IPS-15b (cell line): Measurements from ENCODE around the gene ACYP1.

Experiments used
- H3K27me3 ChIP-seq: one replicate; pipeline ENCODE4 v1.6.1; 2013; ENCODE audit warnings: low read length; ENCODE audit not compliant: control insufficient read depth, insufficient read depth
- H3K36me3 ChIP-seq: one replicate; pipeline ENCODE4 v1.6.1; 2013; ENCODE audit warnings: low read length; ENCODE audit not compliant: control insufficient read depth, insufficient read depth
- H3K4me1 ChIP-seq: one replicate; pipeline ENCODE4 v1.6.1; 2013; ENCODE audit warnings: mild to moderate bottlenecking, low read length; ENCODE audit not compliant: control insufficient read depth, insufficient read depth
- H3K4me3 ChIP-seq: one replicate; pipeline ENCODE4 v1.5.1; 2013; ENCODE audit warnings: low read depth, low read length
- H3K9ac ChIP-seq: one replicate; pipeline ENCODE4 v1.6.1; 2013; ENCODE audit warnings: low read depth, mild to moderate bottlenecking, low read length
- H3K9me3 ChIP-seq: one replicate; pipeline ENCODE4 v1.6.1; 2013; ENCODE audit warnings: mild to moderate bottlenecking, low read length; ENCODE audit not compliant: control insufficient read depth, insufficient read depth

The ACYP1 gene

GRCh38 chr14:75025876-75026275 is 37.9 kb downstream of the ACYP1 start:
- Histone ChIP-seq H3K36me3 (no peaks in the 10 kb centered on the region), H3K27me3 (no peaks in the 10 kb centered on the region), H3K4me1 (no peaks in the 10 kb centered on the region), H3K4me3 (no peak overlapping the region), H3K9ac (no peak overlapping the region), H3K9me3 (no peaks in the 10 kb centered on the region)

GRCh38 chr14:75025082-75025481 is 38.7 kb downstream of the ACYP1 start:
- H3K9me3 ChIP-seq = no peaks in the 10 kb centered on the region
- no peaks in the 10 kb centered on the region for H3K27me3 ChIP-seq
- H3K4me1 ChIP-seq = no peaks in the 10 kb centered on the region
- no peak overlapping the region for H3K4me3 ChIP-seq
- H3K36me3 ChIP-seq = no peaks in the 10 kb centered on the region
- no peak overlapping the region for H3K9ac ChIP-seq

- Histone ChIP-seq H3K36me3 (no peaks in the 10 kb centered on the region), H3K4me3 (no peak overlapping the region), H3K4me1 (no peaks in the 10 kb centered on the region), H3K9me3 (no peaks in the 10 kb centered on the region), H3K27me3 (no peaks in the 10 kb centered on the region), H3K9ac (no peak overlapping the region)
Observed at GRCh38 chr14:75023108-75023507, 40.7 kb downstream of the ACYP1 start.

GRCh38 chr14:75022655-75023054 is 41.2 kb downstream of the ACYP1 start:
- Histone ChIP-seq H3K27me3 (no peaks in the 10 kb centered on the region), H3K9ac (no peak overlapping the region), H3K4me1 (no peaks in the 10 kb centered on the region), H3K36me3 (no peaks in the 10 kb centered on the region), H3K9me3 (no peaks in the 10 kb centered on the region), H3K4me3 (no peak overlapping the region)

- H3K4me1 ChIP-seq = no peaks in the 10 kb centered on the region
- H3K9me3 ChIP-seq = no peaks in the 10 kb centered on the region
- no peak overlapping the region for H3K9ac ChIP-seq
- H3K36me3 ChIP-seq = peaks cover 3% of the 10 kb centered on the region
- H3K27me3 ChIP-seq = no peaks in the 10 kb centered on the region
- H3K4me3 ChIP-seq = no peak overlapping the region
Observed at GRCh38 chr14:75018694-75019093, 45.1 kb downstream of the ACYP1 start.

- H3K4me1 ChIP-seq = no peaks in the 10 kb centered on the region
- no peaks in the 10 kb centered on the region for H3K9me3 ChIP-seq
- H3K9ac ChIP-seq = no peak overlapping the region
- no peaks in the 10 kb centered on the region for H3K27me3 ChIP-seq
- peaks cover 3% of the 10 kb centered on the region for H3K36me3 ChIP-seq
- no peak overlapping the region for H3K4me3 ChIP-seq
Observed at GRCh38 chr14:75016815-75017214, 47.0 kb downstream of the ACYP1 start.

GRCh38 chr14:75015496-75015895 is 48.3 kb downstream of the ACYP1 start:
- Histone ChIP-seq H3K9me3 (no peaks in the 10 kb centered on the region), H3K27me3 (no peaks in the 10 kb centered on the region), H3K4me3 (no peak overlapping the region), H3K36me3 (peaks cover 3% of the 10 kb centered on the region), H3K9ac (no peak overlapping the region), H3K4me1 (no peaks in the 10 kb centered on the region)

GRCh38 chr14:75013290-75013689 is 50.5 kb downstream of the ACYP1 start:
- Histone ChIP-seq H3K27me3 (no peaks in the 10 kb centered on the region), H3K9me3 (no peaks in the 10 kb centered on the region), H3K4me3 (no peak overlapping the region), H3K4me1 (no peaks in the 10 kb centered on the region), H3K36me3 (peaks cover 9% of the 10 kb centered on the region), H3K9ac (no peak overlapping the region)

GRCh38 chr14:75011356-75011994 is 52.3 kb downstream of the ACYP1 start:
- H3K9ac ChIP-seq = no peak overlapping the region
- H3K36me3 ChIP-seq = peaks cover 10% of the 10 kb centered on the region
- no peak overlapping the region for H3K4me3 ChIP-seq
- H3K9me3 ChIP-seq = no peaks in the 10 kb centered on the region
- H3K27me3 ChIP-seq = no peaks in the 10 kb centered on the region
- H3K4me1 ChIP-seq = no peaks in the 10 kb centered on the region

GRCh38 chr14:75010472-75011093 is 53.2 kb downstream of the ACYP1 start:
- Histone ChIP-seq H3K4me1 (no peaks in the 10 kb centered on the region), H3K27me3 (no peaks in the 10 kb centered on the region), H3K36me3 (peaks cover 16% of the 10 kb centered on the region), H3K9ac (no peak overlapping the region), H3K4me3 (no peak overlapping the region), H3K9me3 (no peaks in the 10 kb centered on the region)

- Histone ChIP-seq H3K36me3 (peaks cover 17% of the 10 kb centered on the region), H3K9ac (no peak overlapping the region), H3K9me3 (no peaks in the 10 kb centered on the region), H3K27me3 (no peaks in the 10 kb centered on the region), H3K4me1 (no peaks in the 10 kb centered on the region), H3K4me3 (no peak overlapping the region)
Observed at GRCh38 chr14:75009176-75009575, 54.6 kb downstream of the ACYP1 start.

- Histone ChIP-seq H3K9ac (no peak overlapping the region), H3K27me3 (no peaks in the 10 kb centered on the region), H3K9me3 (no peaks in the 10 kb centered on the region), H3K4me3 (no peak overlapping the region), H3K36me3 (peaks cover 17% of the 10 kb centered on the region), H3K4me1 (no peaks in the 10 kb centered on the region)
Observed at GRCh38 chr14:75005357-75005756, 58.5 kb downstream of the ACYP1 start.
